GM19324 (cell line): ENCODE results near the gene SULT2A1.
"Not testable (repeated sequence)": the region's sequence is repeated elsewhere in the genome, so short reads cannot be mapped to it uniquely, and the experiment has no call there.

Source experiments
- ATAC-seq: cut with Tn5 transposase; IDR thresholded peaks from one replicate; pipeline ENCODE4 v1.9.1; 2021; ENCODE audit warnings: mild to moderate bottlenecking, moderate library complexity; ENCODE audit not compliant: unreplicated experiment, low FRiP score

The SULT2A1 gene

GRCh38 chr19:47861630-47862029 lies 24.5 kb downstream of the SULT2A1 start:
- ATAC-seq: no peak

- no peak for ATAC-seq
Measured at GRCh38 chr19:47860602-47861297, 25.4 kb downstream of the SULT2A1 start.

- not testable (repeated sequence) for ATAC-seq
Measured at GRCh38 chr19:47859838-47860237, 26.3 kb downstream of the SULT2A1 start.

- ATAC-seq: not testable (repeated sequence)
Measured at GRCh38 chr19:47858646-47859285, 27.3 kb downstream of the SULT2A1 start, which contains the start of gene TPRX2. TPRX2 (plus strand) TSS chr19:47859235; CDS start chr19:47859247, 12 bp downstream.

GRCh38 chr19:47858231-47858630 lies 27.9 kb downstream of the SULT2A1 start:
- not testable (repeated sequence) for ATAC-seq

- ATAC-seq: no peak
Measured at GRCh38 chr19:47854459-47854858, 31.7 kb downstream of the SULT2A1 start.

GRCh38 chr19:47853003-47853402 lies 33.1 kb downstream of the SULT2A1 start:
- ATAC-seq: no peak

GRCh38 chr19:47848823-47849473 lies 37.2 kb downstream of the SULT2A1 start:
- ATAC-seq: no peak

- no peak for ATAC-seq
Measured at GRCh38 chr19:47848425-47848822, 37.7 kb downstream of the SULT2A1 start.

GRCh38 chr19:47842941-47843340 lies 43.2 kb downstream of the SULT2A1 start:
- no peak for ATAC-seq

- ATAC-seq: no peak
Measured at GRCh38 chr19:47839913-47840312, 46.2 kb downstream of the SULT2A1 start.

- ATAC-seq: no peak
Measured at GRCh38 chr19:47839411-47839810, 46.7 kb downstream of the SULT2A1 start.

GRCh38 chr19:47836038-47836437 lies 50.1 kb downstream of the SULT2A1 start:
- ATAC-seq: no peak

GRCh38 chr19:47832723-47833122 lies 53.4 kb downstream of the SULT2A1 start:
- ATAC-seq: no peak

- no peak for ATAC-seq
Measured at GRCh38 chr19:47826800-47827199, 59.3 kb downstream of the SULT2A1 start.

GRCh38 chr19:47824396-47824795 lies 61.7 kb downstream of the SULT2A1 start:
- no peak for ATAC-seq

- no peak for ATAC-seq
Measured at GRCh38 chr19:47821460-47822020, 64.6 kb downstream of the SULT2A1 start, which contains the start of gene CRX. CRX (plus strand) TSS chr19:47821937; CDS start chr19:47834444, 12,507 bp downstream.
